LHCN-M2 (cell line): Measurements from ENCODE around the gene DCAF6. TPM values are rescaled to one million over a fixed set of nuclear protein-coding genes. Genes with fewer than 3 reads are reported as not detected.
A peak's percentile ranks its signal among the peaks of the same experiment; 100 is the strongest.
"Not testable (repeated sequence)": the region's sequence is repeated elsewhere in the genome, so short reads cannot be mapped to it uniquely, and the experiment has no call there.

Source experiments
- DNase-seq: peaks from one replicate; pipeline ENCODE4 v3.0.0-alpha.2; 2012; ENCODE audit warnings: low read depth
- total RNA-seq: library from RNA; depleted of rRNA; stranded (reverse); fragments of >200 nt; gene quantifications from 2 replicates; pipeline ENCODE4 v1.2.3, GENCODE V29; 2014

DCAF6 gene
- total RNA-seq, 1 experiment from 2014 or later = 46.5 TPM

GRCh38 chr1:168019407-168019806 is 82.9 kb downstream of the DCAF6 start:
- no peak for DNase-seq

- DNase-seq = no peak
Observed at GRCh38 chr1:168031198-168031597, 94.7 kb downstream of the DCAF6 start.

DNA sequence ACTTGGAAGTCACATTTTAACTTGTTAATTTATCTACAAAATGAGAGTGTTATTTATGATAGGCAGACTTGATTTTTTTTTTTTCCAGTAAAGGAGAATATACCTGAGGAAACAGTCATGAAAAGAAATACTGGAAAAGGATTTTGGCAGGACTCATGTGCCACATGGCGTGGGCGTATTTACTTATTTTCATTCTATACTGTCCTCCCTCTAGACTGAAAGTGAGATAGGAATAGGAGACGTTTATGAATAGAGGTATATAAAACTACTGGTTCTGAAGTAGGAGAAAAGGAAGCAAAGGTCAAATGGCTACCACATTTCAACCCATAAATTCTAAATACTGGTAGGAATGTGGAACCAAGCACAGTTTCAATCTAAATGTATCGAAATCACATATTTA is 95.1 kb downstream of the DCAF6 start:
- no peak for DNase-seq

GRCh38 chr1:168032029-168032428 is 95.5 kb downstream of the DCAF6 start:
- no peak for DNase-seq

- DNase-seq = no peak
Observed at GRCh38 chr1:168035345-168035744, 98.9 kb downstream of the DCAF6 start.

GRCh38 chr1:168042362-168042761 is 105.9 kb downstream of the DCAF6 start:
- DNase-seq = no peak

DNA sequence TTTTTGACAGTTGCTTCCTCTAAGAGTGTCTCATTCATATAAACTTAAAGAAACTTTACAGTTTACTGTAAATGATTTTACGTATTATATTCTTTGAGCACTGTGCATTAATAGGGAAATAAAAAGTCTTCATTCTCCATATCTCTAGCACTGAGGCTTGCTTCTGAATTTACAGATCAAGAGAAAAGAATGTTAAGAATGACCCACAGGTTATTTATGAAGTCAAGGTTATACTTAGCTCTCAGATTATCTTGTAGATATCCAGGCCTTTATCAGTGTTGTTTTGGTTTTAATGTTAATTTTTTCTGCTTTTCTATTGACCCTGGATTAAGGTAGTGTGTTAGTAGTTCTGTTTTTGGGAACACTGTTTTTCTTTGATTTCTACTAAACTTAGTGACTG is 108.8 kb downstream of the DCAF6 start:
- no peak for DNase-seq

DNA sequence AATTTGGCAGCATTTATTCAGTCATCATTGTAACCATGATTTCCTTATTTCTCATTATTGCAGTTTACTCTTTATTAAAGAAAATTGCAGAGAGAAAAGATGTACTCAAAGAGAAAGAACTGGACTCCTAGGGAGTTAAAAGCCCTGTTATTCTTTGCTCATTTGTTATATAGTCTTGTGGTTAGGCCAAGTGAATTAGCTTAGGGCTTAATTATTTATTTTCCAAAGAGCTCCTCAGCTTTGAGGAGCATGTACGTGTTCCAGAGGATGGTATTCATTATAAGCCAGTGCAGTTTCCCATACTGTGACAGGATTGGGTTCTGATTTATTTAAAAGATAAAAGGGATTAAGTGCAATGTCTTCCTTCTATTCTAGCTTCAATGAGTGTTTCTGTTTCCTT is 113.8 kb downstream of the DCAF6 start:
- DNase-seq = no peak

DNA sequence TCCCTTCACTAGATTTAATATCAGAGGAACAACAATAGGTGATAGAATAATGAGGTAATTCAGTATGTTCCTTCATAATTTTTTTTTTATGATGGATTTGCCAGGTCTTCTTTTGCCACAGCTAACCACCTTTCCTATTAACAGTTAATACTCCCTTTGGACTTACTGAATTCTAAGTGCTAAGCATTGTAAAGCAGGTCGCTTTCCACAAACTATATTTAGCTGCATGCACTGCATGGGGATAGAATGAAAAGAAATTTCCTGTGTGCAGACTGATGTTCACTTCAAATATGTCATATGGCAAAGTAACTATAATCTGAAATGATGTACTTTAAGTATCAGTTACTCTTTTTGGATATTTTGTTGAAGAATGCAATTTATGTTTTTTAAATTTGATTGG is 114.4 kb downstream of the DCAF6 start:
- no peak for DNase-seq

- no peak for DNase-seq
Observed at GRCh38 chr1:168053681-168054080, 117.2 kb downstream of the DCAF6 start.

DNA sequence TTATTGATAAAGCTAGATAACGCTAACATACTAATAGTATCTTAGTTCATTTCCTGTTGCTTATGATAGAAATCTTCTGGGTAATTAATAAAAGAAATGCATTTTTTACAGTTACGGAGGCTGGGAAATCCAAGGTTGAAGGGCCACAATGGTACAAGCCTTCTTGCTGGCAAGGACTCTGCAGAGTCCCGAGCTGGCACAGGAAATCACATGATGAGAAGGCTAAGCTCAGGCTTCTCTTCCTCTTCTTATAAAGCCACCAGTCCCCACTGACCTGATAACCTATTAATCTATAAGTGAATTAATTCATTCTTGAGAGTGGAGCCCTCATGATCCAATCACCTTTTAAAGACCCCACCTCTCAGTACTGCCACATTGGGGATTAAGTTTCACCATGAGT is 117.6 kb downstream of the DCAF6 start:
- no peak for DNase-seq

GRCh38 chr1:168056152-168056551 is 119.7 kb downstream of the DCAF6 start:
- not testable (repeated sequence) for DNase-seq

DNA sequence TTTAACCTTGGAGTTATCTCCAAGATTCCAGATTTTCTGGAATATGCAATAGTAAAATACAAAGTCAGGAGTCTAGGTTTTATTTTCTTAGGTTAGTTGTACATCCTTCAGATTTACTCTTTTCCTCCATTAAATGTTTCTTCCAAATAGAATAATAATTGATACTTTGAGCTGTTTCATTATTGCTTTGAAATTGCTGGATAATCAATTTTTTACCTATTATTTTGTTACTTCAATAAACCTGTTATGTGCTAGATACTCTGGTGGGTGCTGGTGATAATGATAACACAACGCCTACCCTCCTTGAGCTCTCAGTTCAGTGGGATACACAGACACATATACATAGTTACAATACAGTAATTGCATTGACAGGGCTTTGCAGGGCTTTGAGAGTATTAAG is 120.9 kb downstream of the DCAF6 start:
- DNase-seq = no peak

DNA sequence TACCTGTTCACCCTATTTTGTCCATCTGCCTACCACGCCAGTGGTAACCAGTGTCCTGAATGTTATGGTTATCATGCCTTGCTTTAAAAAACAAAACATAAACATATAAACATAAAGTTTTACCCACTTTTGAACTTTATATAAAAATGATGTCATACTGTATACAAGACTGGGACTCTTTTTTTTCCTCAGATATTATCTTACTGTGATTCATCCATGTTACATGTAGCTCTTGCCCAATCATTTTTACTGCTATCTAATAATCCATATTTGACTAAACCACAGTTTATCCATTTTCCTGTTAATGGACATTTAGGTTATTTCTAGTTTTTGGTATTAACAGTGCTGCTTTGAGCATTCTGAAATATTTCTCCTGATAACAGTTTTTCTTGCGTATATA is 121.4 kb downstream of the DCAF6 start:
- DNase-seq = no peak

- DNase-seq = no peak
Observed at GRCh38 chr1:168064216-168064615, 127.7 kb downstream of the DCAF6 start.

- DNase-seq = no peak
Observed at GRCh38 chr1:168065506-168065905, 129.0 kb downstream of the DCAF6 start.

- no peak for DNase-seq
Observed at GRCh38 chr1:168069384-168069783, 132.9 kb downstream of the DCAF6 start.

DNA sequence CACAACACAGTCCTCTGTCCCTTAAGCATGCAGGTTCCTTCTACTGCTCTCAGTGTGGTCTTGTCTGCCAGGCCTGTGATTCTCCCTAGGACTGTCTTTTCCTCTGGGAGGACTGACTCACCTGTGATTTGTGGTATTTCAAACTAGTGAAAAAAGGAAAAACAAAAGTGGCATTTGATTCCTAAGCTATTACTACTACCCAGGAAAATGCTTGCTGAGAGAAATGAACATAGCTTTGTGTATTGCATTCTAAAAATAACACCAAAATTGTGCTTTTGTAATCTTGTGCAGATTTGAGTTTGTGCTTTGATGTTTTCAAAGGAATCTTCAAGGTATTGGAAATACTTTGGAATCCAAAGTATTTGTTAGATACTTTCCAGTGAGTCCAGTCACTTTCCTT is 143.3 kb downstream of the DCAF6 start:
- peak; percentile 77 for DNase-seq

- DNase-seq = peak; percentile 66
Observed at GRCh38 chr1:168081373-168082007, 145.0 kb downstream of the DCAF6 start.

DNA sequence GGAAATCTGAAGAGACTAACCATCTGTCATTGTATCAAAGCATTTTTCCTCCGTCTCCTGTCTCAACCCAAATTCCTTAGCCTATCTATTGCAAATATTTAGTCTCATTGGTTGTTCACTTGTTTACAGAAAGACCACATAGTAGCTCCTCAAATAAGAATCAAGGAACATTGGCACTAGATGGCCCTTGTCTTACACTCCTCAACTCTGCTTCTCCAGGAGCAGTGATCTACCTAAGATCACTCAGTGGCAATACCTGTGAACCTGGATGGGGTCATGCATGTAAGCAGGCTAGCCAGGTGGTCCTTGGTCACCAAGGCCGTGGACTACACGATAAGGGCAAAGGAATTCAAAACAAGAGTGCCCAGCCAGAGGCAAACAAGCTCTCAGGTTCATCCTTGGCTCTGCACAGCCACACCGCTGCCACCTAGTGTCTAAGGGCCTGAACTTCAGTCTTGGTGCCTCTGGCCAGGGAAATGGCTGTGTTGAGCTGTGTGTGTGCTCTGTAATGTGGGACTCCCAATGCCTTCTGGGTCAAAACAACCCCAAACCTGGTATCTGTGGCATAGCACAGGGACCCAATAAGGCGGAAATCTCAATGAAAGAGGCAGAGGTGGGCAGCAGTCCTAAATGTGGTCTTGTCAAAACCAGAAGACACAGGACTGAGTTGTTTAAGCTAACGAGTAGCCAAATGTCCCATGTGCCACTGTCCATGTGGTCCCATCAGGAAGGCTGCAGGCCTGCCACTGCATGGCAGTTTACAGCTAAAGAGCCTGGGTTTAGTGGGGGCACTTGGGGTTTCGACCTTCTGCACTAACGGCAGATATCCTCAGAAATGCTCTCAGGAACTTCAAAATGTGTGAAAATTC is 145.8 kb downstream of the DCAF6 start:
- DNase-seq = peak; percentile 74

DNA sequence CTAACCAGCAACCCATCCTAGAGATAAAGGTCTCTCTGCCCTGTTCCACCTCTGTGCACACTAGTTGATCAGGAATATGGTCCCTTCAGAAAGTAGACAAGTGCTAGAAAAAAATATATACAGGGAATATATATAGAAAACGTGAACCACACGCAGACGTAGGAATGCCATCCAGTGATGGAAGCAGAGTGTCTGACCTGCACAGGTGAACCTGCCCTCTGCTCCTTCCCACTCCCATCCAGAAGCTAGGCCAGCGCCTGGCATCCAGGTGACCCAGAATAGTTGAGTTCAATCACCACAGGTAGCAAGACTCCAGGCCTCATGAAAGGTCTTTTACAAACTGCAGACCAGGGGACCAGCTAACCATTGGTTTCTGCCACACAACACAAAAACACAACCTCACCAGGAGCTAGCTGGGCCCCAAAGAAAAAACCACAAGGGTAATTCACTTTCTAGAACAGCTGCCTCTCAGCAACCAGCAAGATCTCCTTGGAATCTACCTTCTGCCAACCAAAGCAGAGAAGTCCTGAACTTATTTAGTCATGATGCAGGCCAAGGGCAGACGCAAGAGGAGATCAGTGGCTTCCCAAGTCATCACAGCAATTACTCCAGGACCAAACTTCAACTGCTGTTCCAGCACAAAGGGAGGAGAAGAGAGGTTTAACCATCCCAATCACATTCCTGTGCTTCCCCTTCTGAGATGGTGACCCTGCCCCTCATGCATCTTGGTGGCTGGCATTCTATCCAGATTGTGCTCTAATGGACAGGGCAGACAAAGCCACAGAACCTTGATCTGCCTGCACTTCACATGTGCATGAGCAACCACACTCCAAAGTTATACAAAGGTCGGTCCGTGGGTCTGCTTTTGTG is 147.2 kb downstream of the DCAF6 start:
- DNase-seq = peak; percentile 35
